GM19372 (cell line): ENCODE data around the gene OR1A2.
"Not testable (repeated sequence)": the region's sequence is repeated elsewhere in the genome, so short reads cannot be mapped to it uniquely, and the experiment has no call there.

Experiments used
- ATAC-seq: cut with Tn5 transposase; IDR thresholded peaks from one replicate; pipeline ENCODE4 v1.9.1; 2021; ENCODE audit warnings: mild to moderate bottlenecking, low read depth, moderate library complexity; ENCODE audit not compliant: unreplicated experiment

OR1A2 gene

GRCh38 chr17:3197219-3197618, at the start of gene OR1A2:
OR1A2 (plus strand) TSS chr17:3197519; CDS start chr17:3197519, 0 bp downstream.
- ATAC-seq, result no peak

- no peak for ATAC-seq
These were observed 40.1 kb upstream of the OR1A2 start for GRCh38 chr17:3157218-3157617.

- ATAC-seq, result no peak
These were observed 29.7 kb upstream of the OR1A2 start for GRCh38 chr17:3167574-3167973.

- ATAC-seq, result no peak
These were observed 7.4 kb upstream of the OR1A2 start for GRCh38 chr17:3189961-3190360.

- no peak for ATAC-seq
These were observed 10.0 kb downstream of the OR1A2 start, which contains the start of gene OR1A1 for GRCh38 chr17:3207367-3207766. OR1A1 (plus strand) TSS chr17:3207667; CDS start chr17:3215621, 7,954 bp downstream.

GRCh38 chr17:3208484-3208883, 11.2 kb downstream of the OR1A2 start:
- ATAC-seq, result no peak

- ATAC-seq, result no peak
These were observed 15.7 kb downstream of the OR1A2 start for GRCh38 chr17:3213001-3213400.

GRCh38 chr17:3213587-3213986, 16.3 kb downstream of the OR1A2 start:
- ATAC-seq, result no peak

GRCh38 chr17:3219978-3220377, 22.7 kb downstream of the OR1A2 start:
- ATAC-seq, result not testable (repeated sequence)

- ATAC-seq, result no peak
These were observed 24.5 kb downstream of the OR1A2 start for GRCh38 chr17:3221850-3222249.

- ATAC-seq, result no peak
These were observed 25.2 kb downstream of the OR1A2 start for GRCh38 chr17:3222505-3222904.

GRCh38 chr17:3224721-3225352, 27.5 kb downstream of the OR1A2 start:
- not testable (repeated sequence) for ATAC-seq

GRCh38 chr17:3232300-3232699, 35.0 kb downstream of the OR1A2 start:
- ATAC-seq, result not testable (repeated sequence)

- ATAC-seq, result not testable (repeated sequence)
These were observed 41.4 kb downstream of the OR1A2 start for GRCh38 chr17:3238685-3239084.

GRCh38 chr17:3241044-3241443, 43.7 kb downstream of the OR1A2 start:
- not testable (repeated sequence) for ATAC-seq

GRCh38 chr17:3244841-3245240, 47.5 kb downstream of the OR1A2 start:
- ATAC-seq, result not testable (repeated sequence)
